SK-N-MC (cell line): ENCODE results near the gene ABCD3.
"Not testable (repeated sequence)": the region's sequence is repeated elsewhere in the genome, so short reads cannot be mapped to it uniquely, and the experiment has no call there.

Experiments
- DNase-seq: peaks from one replicate; pipeline ENCODE4 v3.0.0-alpha.2; 2011; ENCODE audit warnings: low read depth, low spot score
- H3K27ac ChIP-seq: fragments of 200-600 bp; sonication (generic); 2 replicates; pipeline ENCODE4 v1.5.1; 2016; ENCODE audit warnings: mixed run types
- H3K36me3 ChIP-seq: fragments of 200-600 bp; sonication (generic); 2 replicates; pipeline ENCODE4 v1.6.1; 2017; ENCODE audit warnings: antibody characterized with exemption, low read length, mixed read lengths; ENCODE audit not compliant: insufficient read depth
- H3K4me3 ChIP-seq: fragments of 200-600 bp; sonication (generic); 2 replicates; pipeline ENCODE4 v1.5.1; 2016
- H3K9ac ChIP-seq: fragments of 200-600 bp; sonication (generic); 2 replicates; pipeline ENCODE4 v1.8.0; 2017; ENCODE audit warnings: mixed run types, mixed read lengths; ENCODE audit not compliant: insufficient read length
- H3K9me3 ChIP-seq: fragments of 200-600 bp; sonication (generic); 2 replicates; pipeline ENCODE4 v1.6.1; 2017; ENCODE audit warnings: low read depth, mild to moderate bottlenecking, antibody characterized with exemption, low read length, moderate library complexity, mixed read lengths
- EZH2 ChIP-seq: fragments of 200-600 bp; sonication (generic); IDR thresholded peaks from one replicate; pipeline ENCODE4 v1.6.1; 2017; ENCODE audit warnings: antibody characterized with exemption
- FOXP2 ChIP-seq: optimal IDR thresholded peaks from 2 replicates; pipeline ENCODE3; 2011; ENCODE audit warnings: mild to moderate bottlenecking, moderate library complexity; ENCODE audit not compliant: insufficient read depth; ENCODE audit errors: extremely low read length, control extremely low read depth
- POLR2AphosphoS5 ChIP-seq: IDR thresholded peaks from 2 replicates; pipeline ENCODE4 v1.6.1; 2012; ENCODE audit warnings: mild to moderate bottlenecking, low read depth, low read length, borderline replicate concordance

Gene ABCD3

DNA sequence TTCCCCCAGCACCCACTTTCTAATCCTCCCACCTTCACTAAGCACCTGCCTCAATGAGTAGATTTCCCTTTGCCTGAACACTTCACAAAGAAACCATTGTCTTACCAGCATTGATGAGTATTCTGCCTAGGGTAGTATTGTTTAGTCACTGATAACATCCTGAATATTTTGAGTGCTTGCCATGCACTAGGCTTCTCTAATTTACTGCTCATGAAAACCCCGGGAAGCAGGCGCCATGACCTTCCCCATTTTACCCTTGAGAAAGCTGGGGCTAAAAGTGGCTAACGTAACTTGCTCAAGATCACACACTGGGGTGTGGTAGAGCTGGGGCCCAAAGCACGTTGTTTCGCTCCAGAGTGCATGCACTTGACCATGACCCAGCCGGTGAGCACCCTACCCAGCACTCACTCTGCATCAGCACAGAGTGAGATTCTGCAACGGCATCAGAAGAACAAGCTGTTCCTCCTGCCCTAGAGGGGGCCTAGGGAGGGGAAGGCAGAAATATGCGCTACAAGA lies 133.9 kb downstream of the ABCD3 start:
- H3K9ac ChIP-seq = no peak overlapping the region
- no peaks in the 10 kb centered on the region for H3K9me3 ChIP-seq
- no peak overlapping the region for H3K27ac ChIP-seq
- no peak for DNase-seq
- TF ChIP-seq FOXP2 (no peak), POLR2AphosphoS5 (no peak), EZH2 (no peak)
- H3K36me3 ChIP-seq = no peaks in the 10 kb centered on the region
- H3K4me3 ChIP-seq = no peak overlapping the region

DNA sequence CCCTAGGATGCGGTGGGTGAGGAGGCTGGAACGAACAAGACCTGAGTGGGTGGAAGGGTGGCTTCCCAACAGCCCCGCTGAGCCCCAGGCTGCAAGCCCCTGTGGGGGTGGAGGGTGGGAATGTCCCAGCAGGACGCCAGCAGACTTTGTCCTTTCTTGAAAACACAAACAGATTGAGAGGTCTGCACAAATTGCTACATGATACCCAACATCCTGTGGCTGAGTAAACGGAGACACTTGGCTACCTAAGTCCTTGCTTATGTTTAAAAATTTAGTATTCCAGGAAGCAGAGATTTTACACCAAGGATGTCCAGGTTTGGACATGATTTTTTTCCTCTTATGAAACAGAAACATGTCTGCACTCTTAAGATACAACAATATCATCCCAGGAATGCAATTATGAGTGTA lies 135.1 kb downstream of the ABCD3 start:
- H3K9me3 ChIP-seq = no peaks in the 10 kb centered on the region
- peak overlapping the region; percentile 32; the same call in 1 of the 2 replicates for H3K4me3 ChIP-seq
- DNase-seq = no peak
- H3K9ac ChIP-seq = no peak overlapping the region
- no peaks in the 10 kb centered on the region for H3K36me3 ChIP-seq
- TF ChIP-seq POLR2AphosphoS5 (no peak), FOXP2 (no peak), EZH2 (no peak)
- no peak overlapping the region for H3K27ac ChIP-seq

DNA sequence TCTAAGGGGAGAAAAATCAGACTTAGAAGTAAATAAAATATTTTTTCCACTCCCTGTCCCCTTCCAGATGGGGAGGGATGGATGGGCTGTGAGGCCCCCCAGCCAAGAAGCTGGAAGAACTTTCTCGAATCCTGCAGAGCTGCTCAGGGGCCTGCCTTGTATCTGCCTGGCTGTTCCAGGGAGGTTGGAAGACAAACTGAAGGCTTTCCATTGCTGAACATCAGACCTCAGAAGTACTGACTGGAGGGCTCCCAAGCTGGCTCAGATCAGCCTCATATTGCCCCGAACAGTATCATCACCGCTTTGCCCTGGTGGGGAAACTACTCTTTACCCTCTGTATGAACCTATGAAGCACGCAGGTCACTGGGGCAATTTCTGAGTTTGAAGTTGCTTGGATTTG lies 135.7 kb downstream of the ABCD3 start:
- Histone ChIP-seq H3K36me3 (no peaks in the 10 kb centered on the region), H3K9ac (no peak overlapping the region), H3K4me3 (no peak overlapping the region), H3K9me3 (no peaks in the 10 kb centered on the region), H3K27ac (no peak overlapping the region)
- DNase-seq = no peak
- TF ChIP-seq EZH2 (no peak), POLR2AphosphoS5 (no peak), FOXP2 (no peak)

DNA sequence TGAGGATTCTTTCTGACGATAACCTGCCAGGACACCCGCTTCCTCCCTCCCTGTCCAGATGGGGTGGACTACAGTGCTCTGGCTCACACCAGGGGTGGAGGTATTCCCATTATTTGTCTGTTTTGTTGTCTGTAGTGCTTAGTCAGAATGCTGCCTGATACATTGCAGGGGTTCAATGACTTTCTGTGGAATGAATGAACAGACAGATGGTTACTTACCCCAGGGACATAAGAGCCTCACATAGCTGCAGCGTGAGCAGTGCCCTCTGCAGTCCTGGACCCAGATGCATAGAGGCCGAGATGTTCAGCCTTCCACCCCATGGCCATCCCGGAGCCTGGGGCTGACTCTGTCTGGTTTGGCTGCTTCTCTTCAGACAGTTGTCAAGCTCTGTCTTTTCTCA lies 136.4 kb downstream of the ABCD3 start:
- no peaks in the 10 kb centered on the region for H3K9me3 ChIP-seq
- no peak overlapping the region for H3K27ac ChIP-seq
- DNase-seq = no peak
- no peaks in the 10 kb centered on the region for H3K36me3 ChIP-seq
- TF ChIP-seq POLR2AphosphoS5 = no peak
- TF ChIP-seq EZH2 = no peak
- TF ChIP-seq FOXP2 = no peak
- no peak overlapping the region for H3K4me3 ChIP-seq
- H3K9ac ChIP-seq = no peak overlapping the region

DNA sequence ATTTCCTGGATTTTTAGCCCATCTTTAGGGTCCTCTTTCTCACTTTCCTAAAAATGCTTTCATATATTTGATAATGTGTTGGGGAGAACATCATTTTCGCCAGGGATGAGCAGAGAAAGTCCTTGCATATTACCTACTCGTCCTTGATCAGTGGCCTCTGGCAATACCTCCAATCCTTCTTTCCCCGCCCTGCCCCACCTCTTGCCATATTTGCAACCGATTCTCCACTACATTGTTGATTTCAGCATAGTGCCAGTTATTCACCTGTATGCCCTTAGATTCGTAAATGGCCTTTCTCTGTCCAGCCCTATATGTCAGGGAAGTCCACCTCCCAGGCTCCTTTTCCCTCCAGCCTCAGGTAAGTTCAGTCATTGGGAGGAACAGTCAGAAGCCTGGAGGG lies 136.9 kb downstream of the ABCD3 start:
- H3K9me3 ChIP-seq = no peaks in the 10 kb centered on the region
- TF ChIP-seq POLR2AphosphoS5 (no peak), EZH2 (no peak), FOXP2 (no peak)
- H3K9ac ChIP-seq = no peak overlapping the region
- H3K36me3 ChIP-seq = no peaks in the 10 kb centered on the region
- no peak for DNase-seq
- H3K27ac ChIP-seq = no peak overlapping the region
- no peak overlapping the region for H3K4me3 ChIP-seq

DNA sequence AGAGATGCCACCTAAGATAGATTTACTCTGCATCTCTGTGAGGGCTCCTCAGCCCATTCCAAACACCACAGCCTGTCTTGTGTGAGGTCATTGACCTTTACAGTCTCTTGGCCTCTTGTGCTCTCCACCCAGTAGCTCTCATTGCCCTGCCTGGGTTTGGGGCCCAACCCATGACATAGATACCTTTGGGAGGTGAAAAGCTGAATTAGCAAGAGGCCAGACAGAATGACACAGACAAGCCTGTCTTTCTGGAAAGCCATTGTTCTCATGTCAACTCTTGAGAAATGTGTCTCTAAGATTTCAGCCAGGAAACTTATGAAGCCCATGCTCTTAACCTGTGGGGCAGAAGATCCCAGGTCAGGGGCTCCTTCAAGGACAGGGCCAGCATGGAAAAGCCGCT lies 141.7 kb downstream of the ABCD3 start:
- no peak overlapping the region for H3K9ac ChIP-seq
- TF ChIP-seq EZH2 (no peak), FOXP2 (no peak), POLR2AphosphoS5 (no peak)
- no peak for DNase-seq
- H3K9me3 ChIP-seq = no peaks in the 10 kb centered on the region
- H3K27ac ChIP-seq = no peak overlapping the region
- H3K36me3 ChIP-seq = no peaks in the 10 kb centered on the region
- H3K4me3 ChIP-seq = no peak overlapping the region

DNA sequence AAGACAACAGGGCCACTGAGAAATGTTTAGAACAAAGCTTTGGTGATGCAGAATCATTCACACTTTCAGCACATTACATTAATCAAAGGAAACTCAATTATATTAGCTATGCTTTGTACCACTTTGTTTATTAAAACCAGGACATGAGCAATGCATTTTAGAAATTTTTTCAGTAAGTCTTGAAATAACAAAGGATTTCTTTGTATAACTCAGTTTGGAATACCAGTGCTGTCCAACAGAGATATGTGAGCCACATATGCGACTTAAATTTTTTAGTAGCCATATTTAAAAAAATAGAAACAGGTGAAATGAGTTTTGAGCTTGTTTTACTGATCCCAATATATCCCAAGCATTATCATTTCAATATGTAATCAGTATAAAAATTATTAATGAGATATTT lies 142.1 kb downstream of the ABCD3 start:
- Histone ChIP-seq H3K4me3 (no peak overlapping the region), H3K27ac (no peak overlapping the region), H3K36me3 (no peaks in the 10 kb centered on the region), H3K9me3 (no peaks in the 10 kb centered on the region), H3K9ac (no peak overlapping the region)
- no peak for DNase-seq
- no peak for TF ChIP-seq EZH2
- no peak for TF ChIP-seq POLR2AphosphoS5
- TF ChIP-seq FOXP2 = no peak

DNA sequence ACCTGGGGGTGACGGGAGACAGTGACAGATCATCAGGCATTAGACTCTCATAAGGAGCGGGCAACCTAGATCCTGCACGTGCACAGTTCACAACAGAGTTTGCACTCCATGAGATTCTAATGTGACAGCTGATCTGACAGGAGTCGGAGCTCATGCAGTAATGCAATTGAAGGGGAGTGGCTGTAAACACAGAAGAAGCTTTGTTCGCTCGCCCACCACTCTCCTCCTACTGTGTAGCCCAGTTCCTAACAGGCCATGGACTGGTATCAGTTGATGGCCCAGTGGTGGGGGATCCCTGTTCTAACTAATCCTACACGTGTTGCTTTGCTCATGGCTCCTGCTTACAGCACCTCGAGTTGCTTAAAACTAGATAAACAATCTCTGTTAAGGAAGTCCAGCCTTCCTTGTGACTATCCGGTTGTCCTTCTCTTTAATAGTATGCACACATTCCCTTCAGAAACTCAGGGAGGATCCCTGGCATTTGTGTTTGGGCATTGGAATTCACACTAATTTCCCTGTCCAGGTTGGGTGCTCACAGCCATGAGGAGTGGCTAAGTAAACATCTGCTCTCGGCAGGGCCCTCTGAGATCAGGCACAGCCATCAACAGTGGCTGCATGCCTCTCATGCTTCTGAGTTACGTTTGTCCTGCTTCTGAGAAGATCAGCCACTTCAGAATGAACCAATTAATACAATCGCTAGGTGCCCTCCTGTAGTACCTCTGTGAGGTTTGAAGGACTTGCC lies 144.5 kb downstream of the ABCD3 start:
- no peaks in the 10 kb centered on the region for H3K9me3 ChIP-seq
- no peak overlapping the region for H3K9ac ChIP-seq
- no peak overlapping the region for H3K27ac ChIP-seq
- DNase-seq = no peak
- TF ChIP-seq POLR2AphosphoS5 (no peak), EZH2 (no peak), FOXP2 (no peak)
- no peaks in the 10 kb centered on the region for H3K36me3 ChIP-seq
- H3K4me3 ChIP-seq = no peak overlapping the region

DNA sequence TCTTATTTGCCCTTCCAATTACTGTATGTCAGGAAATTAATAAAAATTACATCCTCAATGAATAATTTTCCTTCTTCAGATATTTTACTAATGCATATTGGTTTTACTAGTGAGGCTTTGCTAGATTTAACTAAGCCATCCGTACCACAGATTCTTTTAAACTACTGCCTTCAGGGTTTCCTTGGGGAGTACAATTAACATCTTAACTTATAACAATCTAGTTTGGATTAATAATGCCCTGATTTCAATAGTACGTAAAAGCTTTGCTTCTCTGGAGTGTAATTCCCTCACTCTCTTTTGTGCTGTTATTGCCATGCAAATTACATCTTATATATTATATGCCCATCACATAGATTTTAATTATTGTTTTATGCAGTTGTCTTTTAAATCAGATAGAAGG lies 147.7 kb downstream of the ABCD3 start:
- Histone ChIP-seq H3K4me3 (no peak overlapping the region), H3K9me3 (no peaks in the 10 kb centered on the region), H3K36me3 (no peaks in the 10 kb centered on the region), H3K27ac (no peak overlapping the region), H3K9ac (no peak overlapping the region)
- no peak for DNase-seq
- no peak for TF ChIP-seq FOXP2
- TF ChIP-seq EZH2 = no peak
- TF ChIP-seq POLR2AphosphoS5 = no peak

DNA sequence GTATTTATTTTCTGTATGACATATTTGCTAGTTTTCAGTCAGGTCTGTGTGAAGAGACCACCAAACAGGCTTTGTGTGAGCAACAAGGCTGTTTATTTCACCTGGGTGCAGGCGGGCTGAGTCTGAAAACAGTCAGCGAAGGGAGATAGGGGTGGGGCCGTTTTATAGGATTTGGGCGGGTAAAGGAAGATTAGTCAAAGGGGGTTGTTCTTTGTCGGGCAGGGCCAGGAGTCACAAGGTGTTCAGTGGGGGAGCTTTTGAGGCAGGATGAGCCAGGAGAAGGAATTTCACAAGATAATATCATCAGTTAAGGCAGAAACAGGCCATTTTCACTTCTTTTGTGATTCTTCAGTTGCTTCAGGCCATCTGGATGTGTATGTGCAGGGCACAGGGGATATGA lies 148.2 kb downstream of the ABCD3 start:
- DNase-seq, H3K4me3 ChIP-seq, H3K36me3 ChIP-seq, H3K27ac ChIP-seq, H3K9ac ChIP-seq, H3K9me3 ChIP-seq: not testable (repeated sequence)

DNA sequence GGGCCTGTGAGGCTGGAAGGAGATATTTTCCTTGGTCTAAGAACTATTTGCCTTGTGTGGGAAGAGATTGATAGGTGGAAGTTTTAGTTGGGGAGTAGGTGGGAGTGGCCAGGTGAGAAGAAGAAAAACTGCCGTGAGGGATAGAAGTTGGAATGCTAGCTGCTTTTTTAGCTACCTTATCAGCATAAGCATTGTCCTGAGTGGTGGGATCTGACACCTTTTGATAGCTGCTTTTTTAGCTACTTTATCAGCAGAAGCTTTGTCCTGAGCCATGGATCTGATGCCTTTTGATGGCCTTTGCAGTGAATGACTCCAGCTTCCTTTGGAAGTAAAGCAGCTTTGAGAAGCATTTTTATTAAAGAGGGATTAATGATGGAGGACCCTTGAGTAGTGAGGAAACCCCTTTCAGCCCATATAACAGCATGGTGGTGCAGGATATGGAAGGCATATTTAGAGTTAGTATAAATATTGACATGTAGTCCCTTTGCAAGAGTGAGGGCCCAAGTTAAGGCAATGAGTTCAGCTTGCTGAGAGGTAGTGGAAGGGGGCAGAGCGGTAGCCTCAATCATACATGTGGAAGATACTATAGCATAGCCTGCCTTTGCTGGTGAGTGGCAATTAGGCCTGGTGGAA lies 149.9 kb downstream of the ABCD3 start:
- not testable (repeated sequence) for H3K36me3 ChIP-seq, H3K9ac ChIP-seq, DNase-seq, H3K27ac ChIP-seq, H3K4me3 ChIP-seq, H3K9me3 ChIP-seq
